Naive thymus-derived CD4-positive, alpha-beta T cell (primary cell): ENCODE results near the gene RPL22. TPM values are rescaled to one million over a fixed set of nuclear protein-coding genes. Genes with fewer than 3 reads are reported as not detected.

Source experiments
- ATAC-seq: fragments of 150-1000 bp; cut with Tn5 transposase; 2 replicates; pipeline ENCODE4 v1.10.0; 2021; ENCODE audit warnings: mild to moderate bottlenecking, moderate library complexity
- CTCF ChIA-PET: fragments of 350-600 bp; sonication (Branson Sonifier 250); formaldehyde crosslinking; loops from one replicate; lab custom pipeline; 2021; ENCODE audit warnings: antibody characterized with exemption; lab: Charles Lee
- POLR2A ChIA-PET: fragments of 350-600 bp; sonication (Branson Sonifier 250); formaldehyde crosslinking; loops from one replicate; lab custom pipeline; 2021; ENCODE audit warnings: antibody characterized with exemption, inconsistent platforms; lab: Charles Lee
- DNase-seq, 9 donors: peaks; one replicate each; pipeline versions ENCODE4 v3.0.0 to v3.0.0-alpha.2; 2020 to 2022; ENCODE audit warnings: mixed read lengths in 1 of 9
- H3K27ac ChIP-seq: one replicate; pipeline ENCODE4 v1.7.0; 2013; ENCODE audit warnings: mild to moderate bottlenecking, low read depth, low read length, moderate library complexity
- H3K27me3 ChIP-seq, 2 donors: one replicate each; pipeline ENCODE4 v1.7.0; 2013; ENCODE audit warnings: low read length in 2 of 2, mild to moderate bottlenecking in 2 of 2, moderate library complexity in 2 of 2; ENCODE audit not compliant: control insufficient read depth in 2 of 2, insufficient read depth in 2 of 2
- H3K36me3 ChIP-seq, 3 experiments: 1 replicate in 2 of 3; 2 replicates in 1 of 3; pipeline ENCODE4 v1.7.0; 2013; ENCODE audit warnings: low read length in 3 of 3, mild to moderate bottlenecking in 3 of 3, moderate library complexity in 1 of 3; ENCODE audit not compliant: insufficient read depth in 3 of 3, control insufficient read depth in 2 of 3
- H3K4me1 ChIP-seq, 2 donors: one replicate each; pipeline ENCODE4 v1.7.0; 2013; ENCODE audit warnings: low read length in 2 of 2, mild to moderate bottlenecking in 2 of 2, moderate library complexity in 1 of 2; ENCODE audit not compliant: control insufficient read depth in 2 of 2, insufficient read depth in 2 of 2
- H3K4me3 ChIP-seq: 2 replicates; pipeline ENCODE4 v1.7.0; 2013; ENCODE audit warnings: mild to moderate bottlenecking, low read length
- H3K9me3 ChIP-seq, 3 experiments: 1 replicate in 2 of 3; 2 replicates in 1 of 3; pipeline ENCODE4 v1.7.0; 2013; ENCODE audit warnings: low read length in 3 of 3; ENCODE audit not compliant: control insufficient read depth in 2 of 3
- H3K27ac Mint-ChIP-seq, 9 donors: one replicate each; pipeline ENCODE4 v1.8.0; 2020 to 2022; ENCODE audit warnings: mixed read lengths in 9 of 9, mild to moderate bottlenecking in 8 of 9, moderate library complexity in 5 of 9, inconsistent platforms in 2 of 9
- H3K27me3 Mint-ChIP-seq, 5 donors: one replicate each; pipeline ENCODE4 v1.8.0; 2021 to 2022; ENCODE audit warnings: mixed read lengths in 5 of 5, mild to moderate bottlenecking in 1 of 5
- H3K36me3 Mint-ChIP-seq, 5 donors: one replicate each; pipeline ENCODE4 v1.8.0; 2020 to 2022; ENCODE audit warnings: mixed read lengths in 5 of 5, mild to moderate bottlenecking in 3 of 5, inconsistent platforms in 1 of 5
- H3K4me1 Mint-ChIP-seq, 7 donors: one replicate each; pipeline ENCODE4 v1.8.0; 2020 to 2022; ENCODE audit warnings: mixed read lengths in 7 of 7, mild to moderate bottlenecking in 3 of 7, inconsistent platforms in 1 of 7
- H3K4me3 Mint-ChIP-seq, 10 donors: one replicate each; pipeline ENCODE4 v1.8.0; 2020 to 2022; ENCODE audit warnings: mild to moderate bottlenecking in 10 of 10, mixed read lengths in 10 of 10, moderate library complexity in 6 of 10, inconsistent platforms in 2 of 10
- H3K9me3 Mint-ChIP-seq, 11 donors: one replicate each; pipeline ENCODE4 v1.8.0; 2020 to 2022; ENCODE audit warnings: mixed read lengths in 11 of 11, mild to moderate bottlenecking in 4 of 11, inconsistent platforms in 1 of 11, moderate library complexity in 1 of 11
- intact Hi-C, 2 donors: fragments of 100-400 bp; cut with micrococcal nuclease; formaldehyde crosslinking; loops; one replicate each; pipeline ENCODE4 v1.15.1; 2023
- polyA plus RNA-seq, 2 donors: library from polyadenylated mRNA; unstranded; fragments of 300-500 nt; fragmentation: Illumina TruSeq; gene quantifications; one replicate each; pipeline ENCODE4 v1.2.3, GENCODE V29; 2021
- total RNA-seq, 6 experiments: library from RNA in 5 of 6; stranded (reverse) in 5 of 6; gene quantifications; 1 replicate in 5 of 6; 2 replicates in 1 of 6; pipeline ENCODE4 v1.2.3 and lab custom pipeline; 2021 to 2026

The RPL22 gene
- total and polyA plus RNA-seq, 7 experiments from 2014 or later = 129 to 720 (median 469) TPM

GRCh38 chr1:6140413-6140812 lies 59.0 kb downstream of the RPL22 start:
- H3K27me3 Mint-ChIP-seq = peaks cover 0 to 4% (median 0%) of the 10 kb centered on the region in 5 donors
- no peak overlapping the region for H3K27ac Mint-ChIP-seq
- H3K4me3 Mint-ChIP-seq = no peak overlapping the region
- Histone ChIP-seq H3K36me3 (no peaks in the 10 kb centered on the region), H3K4me3 (no peak overlapping the region), H3K9me3 (no peaks in the 10 kb centered on the region), H3K4me1 (no peaks in the 10 kb centered on the region), H3K27me3 (no peaks in the 10 kb centered on the region), H3K27ac (no peak overlapping the region)
- intact Hi-C loops = no loop called here
- no peaks in the 10 kb centered on the region for H3K36me3 Mint-ChIP-seq
- no peaks in the 10 kb centered on the region for H3K9me3 Mint-ChIP-seq
- ChIA-PET POLR2A (no interaction called here), CTCF (no interaction called here)
- H3K4me1 Mint-ChIP-seq = peaks cover 0 to 6% (median 0%) of the 10 kb centered on the region in 7 donors
- ATAC-seq (no peak), DNase-seq (no peak)

- Histone ChIP-seq H3K9me3 (no peaks in the 10 kb centered on the region), H3K36me3 (no peaks in the 10 kb centered on the region), H3K27ac (no peak overlapping the region), H3K4me1 (no peaks in the 10 kb centered on the region), H3K4me3 (no peak overlapping the region), H3K27me3 (no peaks in the 10 kb centered on the region)
- Mint-ChIP-seq H3K27me3 (peaks cover 0 to 2% (median 0%) of the 10 kb centered on the region in 5 donors), H3K36me3 (peaks cover 0 to under 1% (median 0%) of the 10 kb centered on the region in 5 donors), H3K4me3 (no peak overlapping the region), H3K4me1 (peaks cover 0 to 6% (median 0%) of the 10 kb centered on the region in 7 donors), H3K9me3 (peaks cover 0 to 2% (median 0%) of the 10 kb centered on the region in 11 donors), H3K27ac (no peak overlapping the region)
- intact Hi-C loops = no loop called here
- no peak for ATAC-seq
- no peak for DNase-seq
- ChIA-PET CTCF (no interaction called here), POLR2A (no interaction called here)
These were observed 61.6 kb downstream of the RPL22 start for GRCh38 chr1:6137758-6138157.

- H3K9me3 Mint-ChIP-seq = peaks cover 0 to 11% (median 4%) of the 10 kb centered on the region in 11 donors
- no peak for ATAC-seq
- H3K27ac ChIP-seq = no peak overlapping the region
- no peak overlapping the region for H3K27ac Mint-ChIP-seq
- no peak overlapping the region for H3K4me3 Mint-ChIP-seq
- peaks cover 0 to 5% (median 4%) of the 10 kb centered on the region in 5 donors for H3K36me3 Mint-ChIP-seq
- no peak for DNase-seq
- ChIA-PET POLR2A (no interaction called here), CTCF (interaction anchor here (0.6 kb wide), 1 partner anchor 99 kb away, joined by 6 read pairs; no protein-coding TSS in a partner anchor)
- intact Hi-C loops = no loop called here
- H3K27me3 Mint-ChIP-seq = no peaks in the 10 kb centered on the region
- peaks cover 0 to 6% (median 0%) of the 10 kb centered on the region in 7 donors for H3K4me1 Mint-ChIP-seq
- H3K4me3 ChIP-seq = no peak overlapping the region
- H3K4me1 ChIP-seq = no peaks in the 10 kb centered on the region
- peaks cover 0 to 5% (median 0%) of the 10 kb centered on the region in 3 experiments for H3K9me3 ChIP-seq
- no peaks in the 10 kb centered on the region for H3K36me3 ChIP-seq
- H3K27me3 ChIP-seq = no peaks in the 10 kb centered on the region
These were observed 62.7 kb downstream of the RPL22 start for GRCh38 chr1:6136516-6137220.

Other genes starting within 250 kb of the RPL22 start
- gene NPHP4, start 207.2 kb downstream of the RPL22 start, total RNA-seq = 10 to 100 TPM in 3 of 5 experiments, 1 to 10 TPM in 2; 9.0 to 20.6 (median 11.1) TPM
- 1 to 10 TPM in 1 of 2 donors, under 1 TPM in 1; 0.40 to 2.7 TPM for gene NPHP4, start 207.2 kb downstream of the RPL22 start, polyA plus RNA-seq
- gene KCNAB2, start 153.7 kb downstream of the RPL22 start, total RNA-seq = 100 to 1,000 TPM; 176 to 310 (median 188) TPM
- gene KCNAB2, start 153.7 kb downstream of the RPL22 start, polyA plus RNA-seq = 10 to 100 TPM; 16.8 to 33.6 TPM
- 1 to 10 TPM in 1 of 5 experiments, under 1 TPM in 4; 0.14 to 2.8 (median 0.37) TPM for gene CHD5, start 19.3 kb downstream of the RPL22 start, total RNA-seq
- not detected for gene CHD5, start 19.3 kb downstream of the RPL22 start, polyA plus RNA-seq
- gene RNF207, start 6.5 kb upstream of the RPL22 start, total RNA-seq = 10 to 100 TPM in 1 of 5 experiments, 1 to 10 TPM in 2, under 1 TPM in 2; 0.81 to 83.6 (median 3.1) TPM
- gene RNF207, start 6.5 kb upstream of the RPL22 start, polyA plus RNA-seq = under 1 TPM; 0.09 to 0.17 TPM
- gene ICMT, start 36.4 kb upstream of the RPL22 start, total RNA-seq = 10 to 100 TPM in 3 of 5 experiments, 1 to 10 TPM in 2; 4.6 to 46.1 (median 16.3) TPM
- 10 to 100 TPM; 12.9 to 14.3 TPM for gene ICMT, start 36.4 kb upstream of the RPL22 start, polyA plus RNA-seq
- gene HES3, start 44.6 kb upstream of the RPL22 start, total RNA-seq = not detected
- not detected for gene HES3, start 44.6 kb upstream of the RPL22 start, polyA plus RNA-seq
- gene GPR153, start 61.5 kb upstream of the RPL22 start, total RNA-seq = 1 to 10 TPM in 2 of 5 experiments, under 1 TPM in 3; 0.27 to 2.9 (median 0.59) TPM
- gene GPR153, start 61.5 kb upstream of the RPL22 start, polyA plus RNA-seq = not detected
- 10 to 100 TPM in 1 of 5 experiments, 1 to 10 TPM in 4; 2.5 to 75.6 (median 3.4) TPM for gene ACOT7, start 194.2 kb upstream of the RPL22 start, total RNA-seq
- gene ACOT7, start 194.2 kb upstream of the RPL22 start, polyA plus RNA-seq = 1 to 10 TPM; 4.9 to 6.2 TPM
- gene HES2, start 220.3 kb upstream of the RPL22 start, total RNA-seq = under 1 TPM in 1 of 5 experiments, not detected in 4; 0.56 TPM
- not detected for gene HES2, start 220.3 kb upstream of the RPL22 start, polyA plus RNA-seq
- 1 to 10 TPM in 4 of 5 experiments, under 1 TPM in 1; 0.85 to 2.9 (median 2.3) TPM for gene ESPN, start 225.2 kb upstream of the RPL22 start, total RNA-seq
- under 1 TPM; 0.40 to 0.60 TPM for gene ESPN, start 225.2 kb upstream of the RPL22 start, polyA plus RNA-seq